ENCODE results near the gene MAOB.

The MAOB gene

GRCh38 chrX:43718956-43719355 is 163.3 kb downstream of the MAOB start:
- no peak for DNase-seq (ENCODE audit: low read depth, low spot score)
- WGBS (ENCODE audit: insufficient coverage, insufficient read length): no CpG with 5 or more reads among the region's 1 CpG
- no peaks in the 10 kb centered on the region for H3K27me3 ChIP-seq (ENCODE audit: control insufficient read depth, insufficient read depth, low read length)
- H3K27ac ChIP-seq (ENCODE audit: low read length): no peak overlapping the region
- no peaks in the 10 kb centered on the region for H3K9me3 ChIP-seq (ENCODE audit: control insufficient read depth, insufficient read depth, low read length)
- no peaks in the 10 kb centered on the region for H3K4me1 ChIP-seq (ENCODE audit: control insufficient read depth, insufficient read depth, low read length)
- no peak overlapping the region for H3K4me3 ChIP-seq (ENCODE audit: low read length)
- H3K36me3 ChIP-seq (ENCODE audit: control insufficient read depth, insufficient read depth, low read length): no peaks in the 10 kb centered on the region

- DNase-seq (ENCODE audit: low read depth, low spot score): no peak
- H3K27me3 ChIP-seq (ENCODE audit: control insufficient read depth, insufficient read depth, low read length): no peaks in the 10 kb centered on the region
- no peaks in the 10 kb centered on the region for H3K9me3 ChIP-seq (ENCODE audit: control insufficient read depth, insufficient read depth, low read length)
- no CpG with 5 or more reads among the region's 6 CpGs for WGBS (ENCODE audit: insufficient coverage, insufficient read length)
- no peaks in the 10 kb centered on the region for H3K4me1 ChIP-seq (ENCODE audit: control insufficient read depth, insufficient read depth, low read length)
- no peak overlapping the region for H3K27ac ChIP-seq (ENCODE audit: low read length)
- no peaks in the 10 kb centered on the region for H3K36me3 ChIP-seq (ENCODE audit: control insufficient read depth, insufficient read depth, low read length)
- H3K4me3 ChIP-seq (ENCODE audit: low read length): no peak overlapping the region
These were observed 163.7 kb downstream of the MAOB start for GRCh38 chrX:43718546-43718945.

GRCh38 chrX:43718081-43718480 is 164.2 kb downstream of the MAOB start:
- no peaks in the 10 kb centered on the region for H3K4me1 ChIP-seq (ENCODE audit: control insufficient read depth, insufficient read depth, low read length)
- no peak overlapping the region for H3K27ac ChIP-seq (ENCODE audit: low read length)
- WGBS (ENCODE audit: insufficient coverage, insufficient read length): no CpG with 5 or more reads among the region's 1 CpG
- no peaks in the 10 kb centered on the region for H3K9me3 ChIP-seq (ENCODE audit: control insufficient read depth, insufficient read depth, low read length)
- H3K4me3 ChIP-seq (ENCODE audit: low read length): no peak overlapping the region
- no peaks in the 10 kb centered on the region for H3K27me3 ChIP-seq (ENCODE audit: control insufficient read depth, insufficient read depth, low read length)
- no peak for DNase-seq (ENCODE audit: low read depth, low spot score)
- no peaks in the 10 kb centered on the region for H3K36me3 ChIP-seq (ENCODE audit: control insufficient read depth, insufficient read depth, low read length)

GRCh38 chrX:43717161-43717560 is 165.1 kb downstream of the MAOB start:
- Histone ChIP-seq H3K4me3 (ENCODE audit: low read length) (no peak overlapping the region), H3K9me3 (ENCODE audit: control insufficient read depth, insufficient read depth, low read length) (no peaks in the 10 kb centered on the region)

GRCh38 chrX:43716696-43717095 is 165.6 kb downstream of the MAOB start:
- Histone ChIP-seq H3K27ac (ENCODE audit: low read length) (no peak overlapping the region), H3K4me3 (ENCODE audit: low read length) (no peak overlapping the region), H3K4me1 (ENCODE audit: control insufficient read depth, insufficient read depth, low read length) (no peaks in the 10 kb centered on the region), H3K9me3 (ENCODE audit: control insufficient read depth, insufficient read depth, low read length) (no peaks in the 10 kb centered on the region), H3K36me3 (ENCODE audit: control insufficient read depth, insufficient read depth, low read length) (no peaks in the 10 kb centered on the region), H3K27me3 (ENCODE audit: control insufficient read depth, insufficient read depth, low read length) (no peaks in the 10 kb centered on the region)
- no CpG with 5 or more reads among the region's 1 CpG for WGBS (ENCODE audit: insufficient coverage, insufficient read length)
- DNase-seq (ENCODE audit: low read depth, low spot score): no peak

More at GRCh38 chrX:43717161-43717560, 165.1 kb downstream of the MAOB start:
- Histone ChIP-seq H3K36me3 (ENCODE audit: control insufficient read depth, insufficient read depth, low read length) (no peaks in the 10 kb centered on the region), H3K27me3 (ENCODE audit: control insufficient read depth, insufficient read depth, low read length) (no peaks in the 10 kb centered on the region), H3K4me1 (ENCODE audit: control insufficient read depth, insufficient read depth, low read length) (no peaks in the 10 kb centered on the region), H3K27ac (ENCODE audit: low read length) (no peak overlapping the region)
- no CpG with 5 or more reads among the region's 1 CpG for WGBS (ENCODE audit: insufficient coverage, insufficient read length)
- no peak for DNase-seq (ENCODE audit: low read depth, low spot score)

All from iPS DF 6.9 (cell line).